HG03460 (cell line): ENCODE measurements around the gene RAB8B.

Experiments
- ATAC-seq: cut with Tn5 transposase; IDR thresholded peaks from one replicate; pipeline ENCODE4 v1.9.1; 2021; ENCODE audit not compliant: unreplicated experiment

RAB8B gene

GRCh38 chr15:63305260-63305659 is 115.9 kb downstream of the RAB8B start:
- no peak for ATAC-seq

DNA sequence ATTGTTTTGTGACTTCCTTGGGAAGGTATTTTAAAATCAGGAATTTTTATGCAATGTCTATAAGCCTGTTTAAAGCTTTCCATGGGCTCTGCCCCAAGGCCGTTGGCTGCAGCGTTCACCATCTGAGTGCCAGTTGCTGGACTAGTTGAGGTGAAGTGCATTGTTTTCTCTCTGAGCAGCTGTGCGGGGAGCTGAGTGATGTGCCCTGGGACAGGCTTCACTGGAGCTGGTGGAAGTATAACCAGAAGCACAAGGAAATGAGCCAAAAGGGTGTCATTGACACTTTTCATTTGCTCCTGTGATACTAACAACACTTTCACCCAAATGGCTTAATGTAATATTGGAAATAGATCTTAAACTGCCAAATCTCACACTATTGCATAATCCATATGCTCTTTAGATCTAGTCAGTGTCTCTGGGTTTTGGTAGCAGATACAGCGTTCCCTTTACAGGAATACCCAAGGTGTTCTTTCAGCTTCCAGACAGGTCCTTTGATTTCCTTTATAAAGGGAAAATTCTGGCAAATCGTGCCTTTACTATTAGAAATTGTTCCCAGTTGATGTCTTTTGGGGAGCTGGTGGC is 117.2 kb downstream of the RAB8B start:
- ATAC-seq: no peak

GRCh38 chr15:63308491-63308890 is 119.1 kb downstream of the RAB8B start:
- ATAC-seq: no peak

GRCh38 chr15:63308947-63309346 is 119.5 kb downstream of the RAB8B start:
- no peak for ATAC-seq

DNA sequence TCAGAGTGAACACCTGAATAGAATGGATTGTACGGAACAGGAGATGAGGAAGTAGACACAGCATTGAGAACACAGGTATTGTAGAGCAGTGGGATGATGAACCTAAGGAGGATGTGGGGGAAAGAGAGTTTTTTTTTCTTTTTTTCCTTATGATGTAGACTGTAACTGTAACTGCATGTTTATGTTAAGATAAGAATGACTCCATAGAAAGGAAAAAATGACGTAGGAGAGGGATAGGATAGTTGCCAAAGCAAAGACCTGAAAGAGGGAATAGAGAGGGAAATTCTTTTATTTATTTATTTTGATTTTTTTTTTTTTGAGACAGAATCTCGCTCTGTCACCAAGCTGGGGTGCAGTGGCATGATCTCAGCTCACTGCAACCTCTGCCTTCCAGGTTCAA is 121.2 kb downstream of the RAB8B start:
- no peak for ATAC-seq

DNA sequence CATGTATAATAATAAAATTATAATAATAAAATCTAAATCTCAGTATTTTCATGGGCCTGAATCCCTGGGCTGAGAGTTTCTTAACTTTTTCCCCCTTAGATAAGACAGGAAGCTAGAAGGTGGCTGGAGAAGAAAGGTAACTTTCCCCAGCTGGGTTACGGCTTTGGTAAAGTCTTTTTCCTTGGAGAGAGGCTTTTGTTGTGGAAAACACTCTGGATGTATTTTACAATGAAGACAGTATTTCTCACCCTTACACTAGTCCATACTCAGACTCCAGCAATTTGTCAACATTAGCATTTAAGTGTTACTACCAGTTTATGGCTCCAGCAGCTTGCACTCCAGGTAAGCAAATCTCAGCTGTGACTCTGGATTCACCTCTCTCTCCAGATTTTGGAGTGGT is 122.9 kb downstream of the RAB8B start:
- no peak for ATAC-seq

DNA sequence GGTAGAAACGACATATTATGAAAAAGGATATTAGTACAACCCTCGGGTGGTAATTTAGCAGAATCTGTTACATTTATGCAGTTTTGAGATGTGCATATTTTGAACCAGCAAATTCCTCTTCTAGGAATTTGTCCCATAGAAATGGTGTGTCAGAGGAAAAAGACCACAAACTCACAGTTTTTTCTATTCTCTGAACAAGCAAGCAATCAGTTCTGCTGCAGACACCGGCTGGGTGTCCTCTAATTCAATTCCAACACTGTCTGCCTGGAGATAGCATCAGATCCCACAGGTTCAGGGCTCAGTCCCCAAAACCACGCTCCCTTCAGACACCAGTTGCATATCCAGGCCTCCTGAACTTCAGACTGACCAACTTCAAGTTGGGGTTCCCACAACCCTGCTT is 124.4 kb downstream of the RAB8B start:
- ATAC-seq: no peak

DNA sequence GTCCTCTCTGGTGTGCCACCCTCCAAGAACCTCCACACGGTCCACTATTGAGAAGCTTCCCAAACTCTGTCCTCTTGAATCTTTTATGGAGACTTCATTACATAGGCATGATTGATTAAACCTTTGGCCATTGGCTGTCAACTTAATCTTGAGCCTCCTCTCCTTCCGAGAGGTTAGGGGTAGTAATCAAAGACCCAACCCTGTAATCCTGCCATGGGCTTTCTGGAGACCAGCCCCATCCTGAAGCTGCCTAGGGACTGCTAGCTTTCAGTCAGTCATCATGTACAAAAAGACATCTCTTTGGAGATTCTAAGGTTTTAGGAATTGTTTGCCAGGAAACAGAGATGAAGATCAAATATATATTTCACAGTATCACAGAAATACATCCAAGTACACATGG is 125.0 kb downstream of the RAB8B start:
- no peak for ATAC-seq
